Bronchial epithelial cell (primary cell): ENCODE measurements around the gene UMOD. TPM values are rescaled to one million over a fixed set of nuclear protein-coding genes. Genes with fewer than 3 reads are reported as not detected.

ENCODE experiments used
- DNase-seq: peaks from one replicate; pipeline ENCODE4 v3.0.0-alpha.2; 2010; ENCODE audit warnings: low read depth
- FAIRE-seq: peaks from 2 replicates; lab custom pipeline; 2011; peaks lifted over from hg19 to GRCh38; lab: Jason Lieb, UNC
- H3K27me3 ChIP-seq: 2 replicates; pipeline ENCODE4 v1.5.1; 2011; ENCODE audit warnings: low read length; ENCODE audit not compliant: control insufficient read depth, insufficient read depth
- H3K36me3 ChIP-seq: 2 replicates; pipeline ENCODE4 v1.5.1; 2011; ENCODE audit warnings: low read length; ENCODE audit not compliant: control insufficient read depth, insufficient read depth
- H3K4me3 ChIP-seq: 2 replicates; pipeline ENCODE4 v1.5.1; 2011; ENCODE audit warnings: mild to moderate bottlenecking, low read depth, low read length, control low read depth
- total RNA-seq: library from RNA; depleted of rRNA; stranded (reverse); fragments of >200 nt; gene quantifications from 2 replicates; pipeline ENCODE4 v1.2.1, GENCODE V29; 2014
- TF ChIP-seq, protein P1 (sequence below): IDR thresholded peaks from 2 replicates; pipeline ENCODE4 v1.5.1; 2011; ENCODE audit warnings: mild to moderate bottlenecking, moderate library complexity, low read length, control low read depth, inconsistent platforms; ENCODE audit not compliant: insufficient read depth, severe bottlenecking

UMOD gene
- total RNA-seq, 1 donor from 2014 or later: not detected

DNA sequence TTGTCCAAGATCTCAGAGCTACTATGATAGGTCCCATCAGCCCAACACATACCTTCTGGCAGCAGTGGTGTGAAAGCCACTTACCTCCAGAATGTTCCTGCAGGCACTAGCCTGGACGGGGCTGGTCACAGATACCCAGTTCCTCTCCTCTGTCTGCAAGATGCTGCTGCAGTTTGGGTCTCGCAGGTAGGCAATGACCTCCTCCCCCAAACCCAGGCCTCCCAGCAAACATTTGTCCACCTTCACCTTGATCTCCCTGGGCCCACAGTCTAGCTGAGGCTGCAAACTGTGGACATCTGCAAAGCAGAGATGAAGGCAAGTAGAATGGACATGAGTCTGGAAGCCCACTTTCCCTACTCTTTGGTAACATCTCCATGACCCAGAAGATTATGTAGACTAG, 32.3 kb downstream of the UMOD start:
- FAIRE-seq: peak; percentile 89
- no peak for DNase-seq
- Histone ChIP-seq H3K4me3 (no peak overlapping the region), H3K36me3 (no peaks in the 10 kb centered on the region), H3K27me3 (no peaks in the 10 kb centered on the region)
- TF ChIP-seq, protein P1, sequence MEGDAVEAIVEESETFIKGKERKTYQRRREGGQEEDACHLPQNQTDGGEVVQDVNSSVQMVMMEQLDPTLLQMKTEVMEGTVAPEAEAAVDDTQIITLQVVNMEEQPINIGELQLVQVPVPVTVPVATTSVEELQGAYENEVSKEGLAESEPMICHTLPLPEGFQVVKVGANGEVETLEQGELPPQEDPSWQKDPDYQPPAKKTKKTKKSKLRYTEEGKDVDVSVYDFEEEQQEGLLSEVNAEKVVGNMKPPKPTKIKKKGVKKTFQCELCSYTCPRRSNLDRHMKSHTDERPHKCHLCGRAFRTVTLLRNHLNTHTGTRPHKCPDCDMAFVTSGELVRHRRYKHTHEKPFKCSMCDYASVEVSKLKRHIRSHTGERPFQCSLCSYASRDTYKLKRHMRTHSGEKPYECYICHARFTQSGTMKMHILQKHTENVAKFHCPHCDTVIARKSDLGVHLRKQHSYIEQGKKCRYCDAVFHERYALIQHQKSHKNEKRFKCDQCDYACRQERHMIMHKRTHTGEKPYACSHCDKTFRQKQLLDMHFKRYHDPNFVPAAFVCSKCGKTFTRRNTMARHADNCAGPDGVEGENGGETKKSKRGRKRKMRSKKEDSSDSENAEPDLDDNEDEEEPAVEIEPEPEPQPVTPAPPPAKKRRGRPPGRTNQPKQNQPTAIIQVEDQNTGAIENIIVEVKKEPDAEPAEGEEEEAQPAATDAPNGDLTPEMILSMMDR: no peak

DNA sequence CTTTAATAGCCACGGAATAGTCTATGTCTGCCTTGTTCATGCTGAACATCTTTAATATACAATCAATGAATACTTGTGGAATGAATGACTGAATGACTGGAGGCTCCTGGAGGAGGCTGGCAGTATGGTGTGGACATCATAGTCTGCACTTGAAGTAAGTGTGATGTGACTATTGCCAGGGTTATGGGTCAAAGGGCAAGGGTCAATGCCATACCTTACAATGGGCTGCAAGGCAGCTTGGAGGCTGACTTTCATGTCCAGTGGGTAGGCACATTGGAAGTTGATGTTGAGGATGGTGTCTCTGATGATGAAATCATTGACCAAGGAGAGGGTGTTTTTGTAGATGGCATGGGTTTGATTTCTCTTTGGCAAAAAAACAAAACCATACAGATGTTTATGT, 33.1 kb downstream of the UMOD start:
- TF ChIP-seq, protein P1: no peak
- no peak for FAIRE-seq
- Histone ChIP-seq H3K4me3 (no peak overlapping the region), H3K36me3 (no peaks in the 10 kb centered on the region), H3K27me3 (no peaks in the 10 kb centered on the region)
- no peak for DNase-seq

DNA sequence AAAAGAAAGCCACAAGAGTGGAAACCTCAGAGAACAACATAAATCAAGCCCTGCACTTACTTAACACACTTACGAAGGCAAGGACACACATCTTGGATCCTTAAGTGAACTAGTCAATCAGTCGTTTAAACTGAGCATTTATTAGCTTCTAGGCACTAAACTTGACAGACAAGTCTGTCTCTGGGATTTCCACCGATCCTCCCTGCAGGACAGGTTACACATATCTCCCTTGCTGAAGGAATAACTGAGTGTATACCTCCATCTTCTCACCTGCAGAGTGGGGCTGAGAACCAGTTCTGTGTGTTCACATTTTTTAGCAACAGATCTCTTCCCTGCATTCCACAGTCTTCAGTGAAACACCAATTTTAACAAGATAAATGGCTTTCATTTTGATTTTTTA, 34.1 kb downstream of the UMOD start:
- TF ChIP-seq, protein P1: no peak
- Histone ChIP-seq H3K36me3 (no peaks in the 10 kb centered on the region), H3K27me3 (no peaks in the 10 kb centered on the region), H3K4me3 (no peak overlapping the region)
- no peak for FAIRE-seq
- DNase-seq: no peak

DNA sequence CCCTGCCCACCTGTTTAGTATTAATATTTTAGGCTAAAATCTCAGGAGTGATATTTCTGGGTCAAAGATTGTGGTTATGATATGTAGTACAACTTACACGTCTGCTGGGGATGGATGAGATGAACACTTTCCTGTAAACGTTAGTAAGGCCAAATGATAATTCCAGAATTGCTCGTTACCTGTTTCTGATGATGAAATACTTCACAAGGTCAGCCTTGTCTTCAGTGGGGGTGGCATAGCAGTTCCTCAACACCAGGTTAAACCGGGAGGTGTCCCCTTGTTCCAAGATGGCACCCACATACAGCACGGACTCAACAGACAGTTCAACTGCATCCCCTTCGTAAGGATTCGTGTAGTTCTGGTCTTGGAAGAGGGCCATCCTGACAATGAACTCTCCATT, 34.5 kb downstream of the UMOD start:
- no peaks in the 10 kb centered on the region for H3K36me3 ChIP-seq
- TF ChIP-seq, protein P1: no peak
- H3K4me3 ChIP-seq: no peak overlapping the region
- DNase-seq (no peak), FAIRE-seq (no peak)
- H3K27me3 ChIP-seq: no peaks in the 10 kb centered on the region

DNA sequence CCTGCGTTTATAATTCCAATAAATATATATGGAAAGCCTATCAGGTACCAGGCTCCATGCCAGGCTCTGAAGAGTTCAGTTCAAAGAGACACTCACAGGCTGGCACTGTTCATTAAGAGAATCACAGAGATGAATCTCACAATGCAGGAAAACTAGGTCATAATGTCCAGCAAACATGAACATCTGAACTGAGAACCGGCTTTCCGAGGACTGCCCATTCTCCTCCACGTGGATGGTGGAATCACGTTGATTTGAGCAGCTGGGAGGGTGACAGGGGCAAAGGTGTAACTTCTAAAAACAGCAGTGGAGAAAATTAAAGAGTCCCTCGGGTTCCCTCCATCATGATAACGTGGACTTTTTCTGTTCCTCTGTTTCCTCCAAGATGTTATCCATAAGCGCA, 35.4 kb downstream of the UMOD start:
- no peak for DNase-seq
- Histone ChIP-seq H3K36me3 (no peaks in the 10 kb centered on the region), H3K27me3 (no peaks in the 10 kb centered on the region), H3K4me3 (no peak overlapping the region)
- FAIRE-seq: no peak
- TF ChIP-seq, protein P1: no peak

DNA sequence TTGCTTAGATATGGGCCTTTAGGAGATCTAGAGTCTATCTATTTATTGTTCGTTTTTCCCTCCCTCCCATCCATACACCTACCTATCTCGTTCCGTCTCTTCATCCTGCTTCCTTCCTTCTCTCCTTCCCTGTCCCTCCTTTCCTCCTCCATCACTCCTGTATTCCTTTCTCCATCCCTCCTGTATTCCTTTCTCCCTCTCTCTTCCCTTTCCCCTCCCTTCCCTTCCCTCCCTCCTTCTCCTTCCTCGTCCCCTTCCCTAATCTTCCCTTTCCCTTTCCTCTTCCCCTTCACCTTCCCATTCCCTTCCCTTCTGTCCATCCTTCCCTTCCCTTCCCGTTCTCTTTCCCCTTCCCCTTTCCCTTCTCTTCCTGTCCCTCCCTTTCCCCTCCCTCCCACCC, 35.8 kb downstream of the UMOD start:
- Histone ChIP-seq H3K36me3 (no peaks in the 10 kb centered on the region), H3K4me3 (no peak overlapping the region), H3K27me3 (no peaks in the 10 kb centered on the region)
- no peak for DNase-seq
- no peak for FAIRE-seq
- TF ChIP-seq, protein P1: no peak
